Measurements from ENCODE around the gene XRCC3.

DNA sequence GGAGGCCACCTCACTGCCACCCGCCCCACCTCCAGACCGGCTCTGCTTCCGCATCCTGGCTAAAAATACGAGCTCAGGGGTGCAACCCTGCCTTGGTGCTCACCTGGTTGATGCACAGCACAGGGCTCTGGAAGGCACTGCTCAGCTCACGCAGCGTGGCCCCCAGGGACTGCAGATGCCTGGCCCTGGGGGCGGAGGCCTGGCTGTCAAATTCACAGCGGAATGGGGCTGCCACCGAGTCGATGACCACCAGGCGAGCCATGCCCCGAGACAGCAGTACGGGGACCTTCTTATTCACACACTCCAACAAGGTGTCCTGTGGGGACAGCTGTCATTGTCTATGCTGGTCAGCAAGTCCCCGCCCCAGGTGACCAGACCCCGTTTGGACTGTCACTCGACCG is 16.0 kb downstream of the XRCC3 start:
- no peak for TF ChIP-seq CTCF (IDR thresholded peaks at IDR 0.05; ENCODE audit: low read depth, low read length, missing input control)
- no peak for TF ChIP-seq YY1 (IDR thresholded peaks at IDR 0.05)
- TF ChIP-seq, protein P1, sequence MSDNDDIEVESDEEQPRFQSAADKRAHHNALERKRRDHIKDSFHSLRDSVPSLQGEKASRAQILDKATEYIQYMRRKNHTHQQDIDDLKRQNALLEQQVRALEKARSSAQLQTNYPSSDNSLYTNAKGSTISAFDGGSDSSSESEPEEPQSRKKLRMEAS (IDR thresholded peaks at IDR 0.05) = no peak

All from liver (tissue), 2 donors.